ENCODE results near the gene KCNE3. TPM values are rescaled to one million over a fixed set of nuclear protein-coding genes. Genes with fewer than 3 reads are reported as not detected.

Gene KCNE3
- polyA plus RNA-seq, 1 experiment = 1.0 TPM

GRCh38 chr11:74462631-74463030, 4.7 kb downstream of the KCNE3 start:
- CTCF ChIA-PET = interaction anchor here (0.9 to 4.7 kb wide), 2 partner anchors 11 to 206 kb away, joined by 3 to 44 read pairs; no protein-coding TSS in a partner anchor
- TF ChIP-seq CTCF (IDR thresholded peaks at IDR 0.05; ENCODE audit: low read depth, low read length) = no peak
- POLR2A ChIA-PET = no interaction called here
- Histone ChIP-seq H3K27me3 (ENCODE audit: control insufficient read depth, insufficient read depth, low read length) (peaks cover 38% of the 10 kb centered on the region), H3K9me3 (ENCODE audit: control insufficient read depth, insufficient read depth, low read length) (no peaks in the 10 kb centered on the region; the same call in 1 of the 2 replicates), H3K27ac (ENCODE audit: low read depth, low read length) (no peak overlapping the region), H3K4me3 (ENCODE audit: low read depth, low read length) (no peak overlapping the region)
- no peak for DNase-seq (ENCODE audit: low read depth, low spot score)

- no peak for DNase-seq (ENCODE audit: low read depth, low spot score)
- Histone ChIP-seq H3K4me3 (ENCODE audit: low read depth, low read length) (no peak overlapping the region), H3K27ac (ENCODE audit: low read depth, low read length) (no peak overlapping the region), H3K9me3 (ENCODE audit: control insufficient read depth, insufficient read depth, low read length) (no peaks in the 10 kb centered on the region; the same call in 1 of the 2 replicates), H3K27me3 (ENCODE audit: control insufficient read depth, insufficient read depth, low read length) (peaks cover 38% of the 10 kb centered on the region)
- ChIA-PET CTCF (interaction anchor here (0.5 to 4.7 kb wide), 3 partner anchors 10 to 205 kb away, joined by 3 to 44 read pairs (median 5); no protein-coding TSS in a partner anchor), POLR2A (interaction anchor here (0.5 kb wide), 1 partner anchor 30 kb away, joined by 6 read pairs; no protein-coding TSS in a partner anchor)
- TF ChIP-seq CTCF (IDR thresholded peaks at IDR 0.05; ENCODE audit: low read depth, low read length) = no peak
These were observed 5.3 kb downstream of the KCNE3 start for GRCh38 chr11:74462009-74462408.

GRCh38 chr11:74460481-74461154, 6.7 kb downstream of the KCNE3 start:
- DNase-seq (ENCODE audit: low read depth, low spot score) = no peak
- no peak for TF ChIP-seq CTCF (IDR thresholded peaks at IDR 0.05; ENCODE audit: low read depth, low read length)
- H3K27me3 ChIP-seq (ENCODE audit: control insufficient read depth, insufficient read depth, low read length) = peaks cover 25% of the 10 kb centered on the region
- CTCF ChIA-PET = interaction anchor here (0.9 to 4.7 kb wide), 2 partner anchors 9 to 265 kb away, joined by 3 to 44 read pairs; no protein-coding TSS in a partner anchor
- no peak overlapping the region for H3K27ac ChIP-seq (ENCODE audit: low read depth, low read length)
- H3K4me3 ChIP-seq (ENCODE audit: low read depth, low read length) = no peak overlapping the region
- no peaks in the 10 kb centered on the region; the same call in 1 of the 2 replicates for H3K9me3 ChIP-seq (ENCODE audit: control insufficient read depth, insufficient read depth, low read length)
- POLR2A ChIA-PET = no interaction called here

- H3K4me3 ChIP-seq (ENCODE audit: low read depth, low read length) = no peak overlapping the region
- POLR2A ChIA-PET = no interaction called here
- DNase-seq (ENCODE audit: low read depth, low spot score) = no peak
- no peak for TF ChIP-seq CTCF (IDR thresholded peaks at IDR 0.05; ENCODE audit: low read depth, low read length)
- H3K27me3 ChIP-seq (ENCODE audit: control insufficient read depth, insufficient read depth, low read length) = peaks cover 19% of the 10 kb centered on the region
- CTCF ChIA-PET = interaction anchor here (0.9 to 4.7 kb wide), 2 partner anchors 8 to 266 kb away, joined by 3 to 44 read pairs; no protein-coding TSS in a partner anchor
- H3K9me3 ChIP-seq (ENCODE audit: control insufficient read depth, insufficient read depth, low read length) = no peaks in the 10 kb centered on the region; the same call in 1 of the 2 replicates
- H3K27ac ChIP-seq (ENCODE audit: low read depth, low read length) = no peak overlapping the region
These were observed 7.3 kb downstream of the KCNE3 start for GRCh38 chr11:74460065-74460464.

- no peak for DNase-seq (ENCODE audit: low read depth, low spot score)
- CTCF ChIA-PET = interaction anchor here (0.7 kb wide), 1 partner anchor 76 kb away, joined by 6 read pairs; no protein-coding TSS in a partner anchor
- POLR2A ChIA-PET = no interaction called here
- Histone ChIP-seq H3K4me3 (ENCODE audit: low read depth, low read length) (no peak overlapping the region), H3K9me3 (ENCODE audit: control insufficient read depth, insufficient read depth, low read length) (no peaks in the 10 kb centered on the region; the same call in 1 of the 2 replicates), H3K27ac (ENCODE audit: low read depth, low read length) (no peak overlapping the region), H3K27me3 (ENCODE audit: control insufficient read depth, insufficient read depth, low read length) (peaks cover 20% of the 10 kb centered on the region)
- no peak for TF ChIP-seq CTCF (IDR thresholded peaks at IDR 0.05; ENCODE audit: low read depth, low read length)
These were observed 7.8 kb downstream of the KCNE3 start for GRCh38 chr11:74459584-74459983.
